K562 (cell line): ENCODE measurements around the gene STC2. TPM values are rescaled to one million over a fixed set of nuclear protein-coding genes. Genes with fewer than 3 reads are reported as not detected.

Experiments used
- ETV6 ChIP-seq, 3 experiments: fragments of 150-350 bp in 1 of 3; sonication (generic) in 1 of 3; formaldehyde crosslinking in 1 of 3; IDR thresholded peaks; 2 replicates each; pipeline versions ENCODE4 v1.6.1 to v1.8.0; 2014 to 2022; ENCODE audit warnings: borderline replicate concordance in 2 of 3, low read depth in 2 of 3, antibody characterized with exemption in 1 of 3, low read length in 1 of 3, mild to moderate bottlenecking in 1 of 3, missing genetic modification reagents in 1 of 3
- EWSR1 ChIP-seq: fragments of 450-650 bp; IDR thresholded peaks from 2 replicates; pipeline ENCODE4 v1.6.1; 2018; ENCODE audit warnings: borderline replicate concordance, mild to moderate bottlenecking, low read depth, moderate library complexity; ENCODE audit not compliant: partially characterized antibody
- FOXA3 ChIP-seq, 2 experiments: fragments of 450-650 bp in 1 of 2; sonication (generic) in 1 of 2; formaldehyde crosslinking; IDR thresholded peaks in 1 of 2; conservative IDR thresholded peaks in 1 of 2; 2 replicates each; pipeline versions ENCODE4 v1.4.0 to v1.8.0; 2020 to 2022; ENCODE audit warnings: mild to moderate bottlenecking in 2 of 2, missing genetic modification reagents in 1 of 2
- KDM1A ChIP-seq, 2 experiments: fragments of 450-650 bp; IDR thresholded peaks; 2 replicates each; pipeline ENCODE4 v1.6.1; 2016; ENCODE audit warnings: mild to moderate bottlenecking in 2 of 2
- MEF2A ChIP-seq: IDR thresholded peaks from 2 replicates; pipeline ENCODE4 v1.6.1; 2011; ENCODE audit warnings: low read depth, mild to moderate bottlenecking, low read length, moderate library complexity; ENCODE audit not compliant: control insufficient read depth
- NR2C2 ChIP-seq, 2 experiments: fragments of 200-800 bp in 1 of 2; sonication (Bioruptor generic) in 1 of 2; sonication (generic) in 1 of 2; formaldehyde crosslinking in 1 of 2; IDR thresholded peaks; 2 replicates each; pipeline versions ENCODE4 v1.6.1 to v1.8.0; 2016 to 2022; ENCODE audit warnings: mild to moderate bottlenecking in 1 of 2, missing compliant biosample characterization in 1 of 2, missing genetic modification characterization in 1 of 2, missing genetic modification reagents in 1 of 2
- PCBP1 ChIP-seq: fragments of 200-400 bp; formaldehyde crosslinking; IDR thresholded peaks from 2 replicates; pipeline ENCODE4 v1.6.1; 2018; ENCODE audit warnings: mild to moderate bottlenecking, low read depth, low read length; ENCODE audit not compliant: poor library complexity, severe bottlenecking
- RBM22 ChIP-seq: fragments of 200-400 bp; formaldehyde crosslinking; IDR thresholded peaks from 2 replicates; pipeline ENCODE4 v1.6.1; 2018; ENCODE audit warnings: low read length, low read depth; ENCODE audit not compliant: poor library complexity, severe bottlenecking
- SMARCB1 ChIP-seq: IDR thresholded peaks from 2 replicates; pipeline ENCODE4 v1.6.1; 2011; ENCODE audit warnings: improper control_type of control experiment, low read depth; ENCODE audit not compliant: insufficient read length
- YY1 ChIP-seq, 3 experiments: IDR thresholded peaks; 2 replicates each; pipeline ENCODE4 v1.6.1; 2011; ENCODE audit warnings: low read length in 2 of 3, mild to moderate bottlenecking in 2 of 3, moderate library complexity in 2 of 3, borderline replicate concordance in 1 of 3, control low read depth in 1 of 3, low read depth in 1 of 3; ENCODE audit not compliant: insufficient read depth in 3 of 3, insufficient replicate concordance in 2 of 3, control insufficient read depth in 1 of 3, insufficient read length in 1 of 3; ENCODE audit errors: extremely low read depth in 1 of 3
- ZNF146 ChIP-seq: IDR thresholded peaks from one replicate; pipeline ENCODE4 v1.6.1; 2018; ENCODE audit warnings: missing compliant biosample characterization; ENCODE audit not compliant: unreplicated experiment
- polyA plus RNA-seq, 8 experiments: library from polyadenylated mRNA; depleted of rRNA in 4 of 8; stranded (reverse) in 5 of 8; unstranded in 3 of 8; fragments of >200 nt; fragmentation: Nextera tagmentation in 2 of 8; fragmentation: Illumina TruSeq in 1 of 8; extraction: Ambion mirVana in 2 of 8; extraction: Trizol in 1 of 8; gene quantifications; 2 replicates each; pipeline versions ENCODE4 v1.2.1 to v1.2.3, GENCODE V29; 2011 to 2014; ENCODE audit warnings: inconsistent platforms in 1 of 8, missing spikeins in 1 of 8
- total RNA-seq, 7 experiments: library from RNA; depleted of rRNA in 6 of 7; stranded (reverse); fragments of >200 nt in 6 of 7; fragmentation: Illumina TruSeq in 2 of 7; extraction: Trizol in 2 of 7; gene quantifications; 2 replicates each; pipeline versions ENCODE4 v1.2.1 to v1.2.3, GENCODE V29; 2011 to 2021; ENCODE audit warnings: low replicate concordance in 1 of 7
- TF ChIP-seq, protein P1 (sequence below), 2 experiments: fragments of 150-350 bp in 1 of 2; IDR thresholded peaks; 2 replicates each; pipeline ENCODE4 v1.6.1; 2012 to 2016; ENCODE audit warnings: low read depth in 2 of 2, low read length in 2 of 2, mild to moderate bottlenecking in 1 of 2, moderate library complexity in 1 of 2
- TF ChIP-seq, protein P2 (sequence below): sonication (generic); formaldehyde crosslinking; IDR thresholded peaks from 2 replicates; pipeline ENCODE4 v1.9.0; 2022; ENCODE audit warnings: mild to moderate bottlenecking, missing genetic modification reagents
- TF ChIP-seq, protein P3 (sequence below): fragments of 450-650 bp; formaldehyde crosslinking; IDR thresholded peaks from 2 replicates; pipeline ENCODE4 v1.4.0; 2020; ENCODE audit warnings: mild to moderate bottlenecking, moderate library complexity
- TF ChIP-seq, protein P4 (sequence below): fragments of 450-650 bp; formaldehyde crosslinking; IDR thresholded peaks from 2 replicates; pipeline ENCODE4 v1.4.0; 2022; ENCODE audit warnings: missing genetic modification characterization

Gene STC2
- total and polyA plus RNA-seq, 9 of the 15 experiments (the other 6 are each of a cell fraction or from before 2014, with no cell fraction given), result 0.62 to 31.7 (median 7.4) TPM

DNA sequence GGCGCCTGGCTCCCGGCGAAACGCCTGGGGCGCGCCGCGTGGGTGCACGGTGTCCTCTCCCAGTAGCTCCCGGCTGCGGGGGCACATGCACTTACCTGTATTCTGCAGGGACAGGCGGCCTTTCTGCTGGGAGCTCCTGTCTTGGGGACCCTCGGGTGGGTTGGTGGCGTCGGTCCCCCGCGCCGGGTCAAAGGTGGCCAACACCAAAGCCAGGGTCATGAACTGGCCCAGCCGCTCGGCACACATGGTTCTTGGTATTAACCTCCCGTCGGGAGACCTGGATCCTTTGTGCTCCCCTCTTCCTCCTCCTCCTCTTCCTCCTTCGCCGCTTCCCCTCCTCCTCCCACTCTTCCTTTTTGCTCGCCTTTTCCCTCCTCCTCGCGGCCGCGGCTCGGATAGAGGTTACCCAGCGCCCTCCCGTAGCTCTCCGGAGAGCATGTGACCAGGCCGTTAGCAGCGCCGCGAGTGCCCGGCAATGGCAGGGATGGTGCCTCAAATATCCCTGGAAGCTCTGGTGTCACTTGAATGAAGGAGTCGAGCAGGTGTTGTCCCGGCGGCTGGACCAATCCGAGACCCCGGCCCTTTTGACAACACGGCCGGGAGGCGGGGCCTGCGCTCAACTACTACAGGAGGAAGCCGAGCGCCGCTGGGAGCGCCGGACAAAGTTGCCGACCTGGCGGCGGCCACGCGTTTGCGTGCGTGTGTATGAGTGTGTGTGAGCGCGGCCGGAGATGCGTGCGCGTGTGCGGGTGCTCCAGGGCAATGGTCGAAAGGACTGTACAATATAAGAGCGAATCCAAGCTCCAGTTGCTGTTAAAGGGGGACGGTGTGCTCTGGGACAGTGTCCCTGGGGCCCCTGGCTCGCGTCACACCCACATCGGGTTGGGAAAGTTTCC, at the start of gene STC2 (continued):
- TF ChIP-seq FOXA3 (CRISPR knock-in tag; conservative IDR thresholded peaks at IDR 0.05 in 1 of 2, IDR thresholded peaks at IDR 0.05 in 1 of 2), result 0 out of 4 replicates have a peak, but pooled peaks of 1 of the 2 experiments have one; percentile 20
- TF ChIP-seq NR2C2 (CRISPR knock-in tag; IDR thresholded peaks at IDR 0.05), result no peak
- TF ChIP-seq NR2C2 (tag; IDR thresholded peaks at IDR 0.05), result peak; percentile 87
- TF ChIP-seq ZNF146 (CRISPR knock-in tag), result no peak
- no peak for TF ChIP-seq ETV6 (IDR thresholded peaks at IDR 0.05; ENCODE audit: borderline replicate concordance in 1 of 2, low read depth in 2 of 2, low read length in 1 of 2)
- TF ChIP-seq ETV6 (CRISPR knock-in tag; IDR thresholded peaks at IDR 0.05; ENCODE audit: borderline replicate concordance), result peak; percentile 73; the same call in 1 of the 2 replicates
- TF ChIP-seq PCBP1, result peak; percentile 33
- TF ChIP-seq KDM1A (IDR thresholded peaks at IDR 0.05), result no peak
- no peak for TF ChIP-seq SMARCB1
- TF ChIP-seq, protein P1, sequence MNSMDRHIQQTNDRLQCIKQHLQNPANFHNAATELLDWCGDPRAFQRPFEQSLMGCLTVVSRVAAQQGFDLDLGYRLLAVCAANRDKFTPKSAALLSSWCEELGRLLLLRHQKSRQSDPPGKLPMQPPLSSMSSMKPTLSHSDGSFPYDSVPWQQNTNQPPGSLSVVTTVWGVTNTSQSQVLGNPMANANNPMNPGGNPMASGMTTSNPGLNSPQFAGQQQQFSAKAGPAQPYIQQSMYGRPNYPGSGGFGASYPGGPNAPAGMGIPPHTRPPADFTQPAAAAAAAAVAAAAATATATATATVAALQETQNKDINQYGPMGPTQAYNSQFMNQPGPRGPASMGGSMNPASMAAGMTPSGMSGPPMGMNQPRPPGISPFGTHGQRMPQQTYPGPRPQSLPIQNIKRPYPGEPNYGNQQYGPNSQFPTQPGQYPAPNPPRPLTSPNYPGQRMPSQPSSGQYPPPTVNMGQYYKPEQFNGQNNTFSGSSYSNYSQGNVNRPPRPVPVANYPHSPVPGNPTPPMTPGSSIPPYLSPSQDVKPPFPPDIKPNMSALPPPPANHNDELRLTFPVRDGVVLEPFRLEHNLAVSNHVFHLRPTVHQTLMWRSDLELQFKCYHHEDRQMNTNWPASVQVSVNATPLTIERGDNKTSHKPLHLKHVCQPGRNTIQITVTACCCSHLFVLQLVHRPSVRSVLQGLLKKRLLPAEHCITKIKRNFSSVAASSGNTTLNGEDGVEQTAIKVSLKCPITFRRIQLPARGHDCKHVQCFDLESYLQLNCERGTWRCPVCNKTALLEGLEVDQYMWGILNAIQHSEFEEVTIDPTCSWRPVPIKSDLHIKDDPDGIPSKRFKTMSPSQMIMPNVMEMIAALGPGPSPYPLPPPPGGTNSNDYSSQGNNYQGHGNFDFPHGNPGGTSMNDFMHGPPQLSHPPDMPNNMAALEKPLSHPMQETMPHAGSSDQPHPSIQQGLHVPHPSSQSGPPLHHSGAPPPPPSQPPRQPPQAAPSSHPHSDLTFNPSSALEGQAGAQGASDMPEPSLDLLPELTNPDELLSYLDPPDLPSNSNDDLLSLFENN (IDR thresholded peaks at IDR 0.05; ENCODE audit: low read depth in 2 of 2, low read length in 2 of 2), result no peak; a peak in 1 of 4 replicates
- TF ChIP-seq YY1 (IDR thresholded peaks at IDR 0.05; ENCODE audit: borderline replicate concordance in 1 of 3, control insufficient read depth in 1 of 3, extremely low read depth in 1 of 3, insufficient read depth in 3 of 3, insufficient read length in 1 of 3, insufficient replicate concordance in 2 of 3, low read depth in 1 of 3, low read length in 2 of 3), result peak in 1 of 3 experiments; percentile 15
- no peak for TF ChIP-seq MEF2A
- TF ChIP-seq, protein P2, sequence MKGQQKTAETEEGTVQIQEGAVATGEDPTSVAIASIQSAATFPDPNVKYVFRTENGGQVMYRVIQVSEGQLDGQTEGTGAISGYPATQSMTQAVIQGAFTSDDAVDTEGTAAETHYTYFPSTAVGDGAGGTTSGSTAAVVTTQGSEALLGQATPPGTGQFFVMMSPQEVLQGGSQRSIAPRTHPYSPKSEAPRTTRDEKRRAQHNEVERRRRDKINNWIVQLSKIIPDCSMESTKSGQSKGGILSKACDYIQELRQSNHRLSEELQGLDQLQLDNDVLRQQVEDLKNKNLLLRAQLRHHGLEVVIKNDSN (CRISPR knock-in tag), result peak; percentile 79
- TF ChIP-seq, protein P3, sequence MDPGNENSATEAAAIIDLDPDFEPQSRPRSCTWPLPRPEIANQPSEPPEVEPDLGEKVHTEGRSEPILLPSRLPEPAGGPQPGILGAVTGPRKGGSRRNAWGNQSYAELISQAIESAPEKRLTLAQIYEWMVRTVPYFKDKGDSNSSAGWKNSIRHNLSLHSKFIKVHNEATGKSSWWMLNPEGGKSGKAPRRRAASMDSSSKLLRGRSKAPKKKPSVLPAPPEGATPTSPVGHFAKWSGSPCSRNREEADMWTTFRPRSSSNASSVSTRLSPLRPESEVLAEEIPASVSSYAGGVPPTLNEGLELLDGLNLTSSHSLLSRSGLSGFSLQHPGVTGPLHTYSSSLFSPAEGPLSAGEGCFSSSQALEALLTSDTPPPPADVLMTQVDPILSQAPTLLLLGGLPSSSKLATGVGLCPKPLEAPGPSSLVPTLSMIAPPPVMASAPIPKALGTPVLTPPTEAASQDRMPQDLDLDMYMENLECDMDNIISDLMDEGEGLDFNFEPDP (CRISPR knock-in tag), result no peak
- TF ChIP-seq, protein P4, sequence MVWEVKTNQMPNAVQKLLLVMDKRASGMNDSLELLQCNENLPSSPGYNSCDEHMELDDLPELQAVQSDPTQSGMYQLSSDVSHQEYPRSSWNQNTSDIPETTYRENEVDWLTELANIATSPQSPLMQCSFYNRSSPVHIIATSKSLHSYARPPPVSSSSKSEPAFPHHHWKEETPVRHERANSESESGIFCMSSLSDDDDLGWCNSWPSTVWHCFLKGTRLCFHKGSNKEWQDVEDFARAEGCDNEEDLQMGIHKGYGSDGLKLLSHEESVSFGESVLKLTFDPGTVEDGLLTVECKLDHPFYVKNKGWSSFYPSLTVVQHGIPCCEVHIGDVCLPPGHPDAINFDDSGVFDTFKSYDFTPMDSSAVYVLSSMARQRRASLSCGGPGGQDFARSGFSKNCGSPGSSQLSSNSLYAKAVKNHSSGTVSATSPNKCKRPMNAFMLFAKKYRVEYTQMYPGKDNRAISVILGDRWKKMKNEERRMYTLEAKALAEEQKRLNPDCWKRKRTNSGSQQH (CRISPR knock-in tag), result peak; percentile 38; the same call in 1 of the 2 replicates
- TF ChIP-seq RBM22, result no peak
- TF ChIP-seq EWSR1, result no peak
